Stimulated activated naive CD4-positive, alpha-beta T cell (primary cell): ENCODE results near the gene RAET1G.
"Not testable (repeated sequence)": the region's sequence is repeated elsewhere in the genome, so short reads cannot be mapped to it uniquely, and the experiment has no call there.

ENCODE experiments used
- DNase-seq, 6 experiments: peaks; one replicate each; lab custom pipeline; 2025; lab: John Stamatoyannopoulos, UW

RAET1G gene

DNA sequence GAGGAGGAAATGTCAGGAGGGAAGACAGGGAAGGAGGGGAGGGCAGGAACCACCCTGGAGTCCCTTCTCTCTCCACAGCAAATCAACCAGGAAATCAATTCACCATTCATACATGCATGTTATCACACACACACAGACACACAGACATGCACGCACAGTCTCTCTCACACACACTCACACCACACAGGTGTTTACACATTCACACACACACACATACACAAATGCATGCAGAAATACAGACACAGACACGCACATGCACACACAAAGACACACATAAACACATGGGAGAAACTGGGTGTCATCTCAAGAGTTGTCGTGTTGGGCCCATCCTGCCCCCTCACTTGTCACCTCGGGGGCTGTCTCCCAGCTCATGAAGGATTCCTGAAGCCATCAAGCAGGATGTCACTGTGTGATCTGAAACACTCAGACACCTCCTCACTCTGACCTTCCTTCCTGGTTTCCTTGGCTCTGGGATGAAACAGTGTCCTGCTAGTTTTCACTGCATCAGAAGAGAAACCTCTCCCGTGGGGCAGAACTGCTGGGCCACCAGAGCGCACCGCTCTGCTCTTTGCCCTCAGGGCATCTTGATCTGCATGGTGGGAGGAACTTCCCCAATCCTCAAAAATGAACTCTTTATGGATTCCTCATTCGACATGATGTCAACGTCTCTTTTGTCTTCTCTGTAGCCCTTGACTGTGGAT, 9.2 kb downstream of the RAET1G start:
- DNase-seq: no peak

DNA sequence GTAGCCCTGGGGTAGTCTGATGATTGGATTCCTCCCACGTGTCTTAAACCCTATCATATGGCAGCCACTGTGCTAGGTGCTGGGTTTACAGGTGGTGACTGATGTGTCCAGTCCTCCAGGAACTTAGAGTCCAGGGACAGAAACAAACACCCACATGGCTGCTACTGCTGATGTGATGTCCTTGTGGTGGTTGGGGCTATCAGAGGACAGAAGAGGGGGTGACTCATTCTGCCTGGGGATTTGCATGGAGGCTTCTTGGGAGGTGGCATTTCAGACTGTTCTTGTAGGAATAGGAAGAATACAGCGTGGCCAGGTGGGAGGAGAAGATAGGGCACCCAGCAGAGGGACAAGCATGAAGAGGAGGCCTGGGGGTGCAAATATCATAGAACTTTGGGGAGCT, 9.8 kb downstream of the RAET1G start:
- DNase-seq: no peak

DNA sequence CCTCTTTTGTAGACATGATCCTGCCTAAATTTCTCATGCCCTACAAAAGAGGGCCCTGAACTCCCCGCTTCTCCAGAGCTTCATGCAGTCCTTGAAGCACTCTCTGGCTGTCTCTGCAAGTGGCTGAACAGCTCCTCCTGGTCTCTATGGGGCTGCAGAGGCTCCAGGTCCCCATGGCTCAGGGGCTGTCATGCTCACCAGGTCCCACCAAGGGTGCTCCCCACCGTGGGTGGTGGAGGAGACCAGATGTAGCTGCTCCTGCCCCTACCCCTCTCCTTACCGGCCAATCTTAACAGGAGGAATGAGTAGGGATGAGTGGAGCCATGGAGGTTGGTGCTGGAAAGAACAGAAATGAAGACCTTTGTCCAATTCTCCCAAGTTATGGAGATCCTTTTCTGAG, 10.2 kb downstream of the RAET1G start:
- not testable (repeated sequence) for DNase-seq

DNA sequence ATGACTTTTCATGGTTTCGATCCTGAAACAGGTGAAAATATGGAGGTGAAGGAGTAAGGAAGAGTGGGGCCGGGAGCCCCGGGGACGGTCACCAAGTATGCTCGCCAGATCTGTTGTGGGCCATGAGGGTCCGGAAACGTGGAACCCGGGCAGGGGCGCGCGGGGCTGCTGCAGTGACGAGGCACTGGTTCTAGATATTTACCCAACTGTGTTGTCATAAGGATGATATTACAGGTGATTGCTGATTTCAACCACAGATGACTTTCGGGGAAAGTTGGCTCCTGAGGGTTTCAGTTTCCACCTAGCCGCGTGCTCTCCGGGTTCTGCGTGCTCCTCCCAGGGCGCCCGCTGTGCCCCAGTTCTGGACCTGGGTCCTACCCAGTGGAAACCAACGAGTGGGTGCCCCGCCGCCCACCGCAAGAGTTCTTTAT, 12.2 kb downstream of the RAET1G start:
- no peak for DNase-seq

DNA sequence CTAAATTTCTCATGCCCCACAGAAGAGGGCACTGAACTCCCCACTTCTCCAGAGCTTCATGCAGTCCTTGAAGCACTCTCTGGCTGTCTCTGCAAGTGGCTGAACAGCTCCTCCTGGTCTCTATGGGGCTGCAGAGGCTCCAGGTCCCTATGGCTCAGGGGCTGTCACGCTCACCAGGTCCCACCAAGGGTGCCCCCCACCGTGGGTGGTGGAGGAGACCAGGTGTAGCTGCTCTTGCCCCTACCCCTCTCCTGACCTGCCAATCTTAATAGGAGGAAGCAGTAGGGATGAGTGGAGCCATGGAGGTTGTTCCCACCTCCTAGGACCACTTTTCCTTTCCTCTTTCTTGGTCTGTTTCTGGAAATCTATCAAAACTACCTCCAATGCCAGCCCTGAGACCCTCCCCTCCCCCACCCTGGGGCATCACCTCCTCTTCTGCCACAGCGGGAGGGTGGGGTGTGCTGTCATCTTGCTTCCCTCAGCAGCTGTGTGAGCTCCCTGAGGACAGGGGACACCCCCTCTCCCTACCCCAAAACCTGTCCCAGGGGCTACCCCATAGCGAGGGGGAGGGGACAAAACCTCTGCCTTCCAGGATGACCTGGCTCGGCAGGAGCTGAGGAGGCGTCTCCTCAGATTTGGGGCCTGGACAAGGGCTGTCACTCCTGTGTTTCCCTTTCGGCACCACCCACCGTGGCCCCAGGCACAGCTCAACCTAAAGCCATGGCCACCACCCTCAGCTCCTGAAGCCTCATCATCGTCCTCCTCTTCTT, 13.0 kb downstream of the RAET1G start:
- DNase-seq: no peak

DNA sequence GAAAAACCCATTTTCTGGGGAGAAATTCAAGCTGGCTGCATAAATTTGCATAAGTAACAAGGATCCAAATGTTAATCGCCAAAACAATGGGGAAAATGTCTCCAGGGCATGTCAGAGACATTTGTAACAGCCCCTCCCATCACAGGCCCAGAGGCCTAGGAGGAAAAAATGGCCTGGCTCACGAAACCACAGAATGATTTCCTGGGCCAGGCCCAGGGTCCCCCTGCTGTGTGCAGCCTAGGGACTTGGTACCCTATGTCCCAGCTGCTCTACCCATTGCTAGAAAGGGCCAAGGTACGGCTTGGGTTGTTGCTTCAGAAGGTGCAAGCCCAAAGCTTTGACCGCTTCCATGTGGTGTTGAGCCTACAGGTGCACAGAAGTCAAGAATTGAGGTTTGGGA, 14.4 kb downstream of the RAET1G start:
- not testable (repeated sequence) for DNase-seq

DNA sequence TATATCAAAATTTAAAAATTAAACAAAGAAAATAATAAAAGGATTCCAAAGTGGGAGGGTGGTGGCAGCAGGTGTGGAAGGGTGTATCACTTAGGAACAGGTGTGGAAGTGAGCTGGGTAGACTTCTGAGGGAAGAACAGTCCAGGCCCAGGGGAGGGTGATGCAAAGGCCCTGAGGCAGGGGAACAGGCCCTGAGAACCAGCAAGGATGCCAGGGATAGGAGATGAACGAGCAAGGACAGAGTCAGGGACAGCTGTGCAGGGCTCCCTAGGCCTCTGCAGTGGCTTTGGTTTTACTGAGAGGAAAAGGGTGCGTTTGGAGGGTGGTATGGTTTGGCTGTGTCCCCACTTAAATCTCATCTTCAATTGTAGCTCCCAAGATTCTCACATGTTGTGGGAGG, 15.6 kb downstream of the RAET1G start:
- no peak for DNase-seq

DNA sequence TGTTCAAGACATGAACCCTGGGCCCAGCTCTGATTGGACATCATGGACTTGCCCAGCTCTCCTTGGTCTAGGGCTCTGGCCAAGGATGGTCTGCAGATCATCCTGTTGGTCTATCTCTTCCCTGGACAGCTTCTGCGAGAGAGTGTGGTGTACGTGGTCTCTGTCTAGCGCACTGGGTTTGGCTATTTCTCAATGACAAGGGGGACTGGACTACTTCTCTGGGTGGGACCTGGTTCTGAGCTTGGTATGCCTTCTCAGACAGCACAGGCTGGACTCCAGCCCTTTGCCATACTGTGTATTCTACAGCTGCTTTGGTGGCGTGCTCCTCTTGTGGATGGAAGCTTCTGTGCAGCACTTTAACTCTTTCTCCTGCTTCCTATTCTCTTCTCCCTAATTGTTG, 16.5 kb downstream of the RAET1G start:
- no peak for DNase-seq

DNA sequence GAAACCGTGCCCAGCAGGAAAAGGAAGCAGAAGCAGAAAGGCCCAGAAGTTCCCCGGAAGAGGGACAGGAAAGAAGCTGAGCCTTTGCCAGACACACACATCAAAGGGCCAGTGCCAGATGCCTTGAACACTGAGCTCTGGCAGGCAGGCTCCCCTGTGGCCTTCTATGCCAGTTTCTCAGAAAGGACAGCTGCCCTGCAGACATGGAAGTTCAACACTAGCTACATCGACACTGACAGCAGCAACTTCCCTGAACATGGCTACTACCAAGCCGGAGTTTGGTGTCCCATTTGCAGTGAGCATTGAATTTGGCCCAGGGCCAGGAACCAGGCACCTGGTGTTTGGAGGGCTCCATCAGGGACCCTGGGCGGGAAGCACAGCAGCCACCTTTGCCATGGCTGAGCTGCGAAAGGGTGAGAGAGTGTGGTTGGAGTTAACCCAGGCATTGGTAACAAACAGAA, 17.0 kb downstream of the RAET1G start:
- DNase-seq: no peak

DNA sequence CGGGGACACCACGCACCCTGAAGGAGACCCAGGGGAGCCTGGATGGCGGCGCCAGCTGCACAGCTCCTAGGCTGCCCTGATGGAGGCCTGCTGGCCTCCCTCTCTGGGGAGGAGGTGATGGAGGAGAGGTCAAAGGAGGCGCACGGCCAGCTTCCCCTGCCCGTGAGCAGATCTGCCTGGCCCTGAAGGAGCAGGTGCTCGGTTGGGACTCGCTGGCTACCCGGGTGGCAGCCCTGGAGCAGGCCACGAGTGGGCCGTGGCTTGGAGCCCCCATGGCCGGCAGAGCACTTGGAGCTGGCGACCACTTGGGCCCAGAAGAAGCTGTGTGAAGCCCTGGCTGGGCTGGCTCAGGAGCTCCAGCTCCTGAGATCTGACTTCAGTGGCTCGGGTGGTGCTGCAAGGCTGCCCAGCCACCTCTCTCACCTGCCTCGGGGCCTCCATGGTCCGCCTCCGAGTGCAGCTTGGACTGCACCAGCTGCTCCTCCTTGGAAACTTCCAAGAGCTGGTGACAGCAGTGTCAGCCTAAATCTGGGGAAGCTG, 17.5 kb downstream of the RAET1G start:
- no peak for DNase-seq

DNA sequence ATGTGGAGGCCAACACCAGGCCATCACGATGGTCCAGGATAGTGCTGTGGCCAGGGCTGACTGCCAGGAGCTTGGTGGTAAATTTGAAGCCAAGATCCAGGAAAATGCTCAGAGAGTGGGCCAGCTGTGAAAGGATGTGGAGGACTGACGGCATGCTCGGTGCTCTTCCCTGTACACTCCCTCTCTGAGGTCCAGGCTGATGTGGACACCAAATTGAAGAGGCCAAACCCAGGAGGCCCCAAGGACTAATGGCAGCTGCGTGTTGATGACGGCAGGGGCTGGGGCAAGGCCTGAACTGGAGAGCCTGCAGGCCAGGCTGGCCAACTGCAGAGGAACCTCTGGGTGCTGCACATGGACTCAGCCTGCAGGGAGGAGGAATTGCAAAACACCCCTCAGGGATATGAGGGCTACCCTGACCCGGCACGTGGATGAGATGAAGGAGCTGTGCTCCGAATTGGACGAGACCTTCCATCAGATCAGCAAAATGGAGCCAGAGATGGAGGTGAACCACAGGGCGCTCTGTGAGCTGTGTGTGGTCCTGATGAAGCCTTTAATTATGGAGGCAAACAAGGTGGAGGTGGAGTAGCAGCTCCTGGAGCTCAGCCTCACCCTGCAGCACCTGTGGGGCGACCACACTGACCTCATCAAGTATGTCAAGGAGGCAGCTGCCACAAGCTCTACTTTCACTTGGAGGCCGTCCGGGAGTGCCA, 18.1 kb downstream of the RAET1G start:
- no peak for DNase-seq

DNA sequence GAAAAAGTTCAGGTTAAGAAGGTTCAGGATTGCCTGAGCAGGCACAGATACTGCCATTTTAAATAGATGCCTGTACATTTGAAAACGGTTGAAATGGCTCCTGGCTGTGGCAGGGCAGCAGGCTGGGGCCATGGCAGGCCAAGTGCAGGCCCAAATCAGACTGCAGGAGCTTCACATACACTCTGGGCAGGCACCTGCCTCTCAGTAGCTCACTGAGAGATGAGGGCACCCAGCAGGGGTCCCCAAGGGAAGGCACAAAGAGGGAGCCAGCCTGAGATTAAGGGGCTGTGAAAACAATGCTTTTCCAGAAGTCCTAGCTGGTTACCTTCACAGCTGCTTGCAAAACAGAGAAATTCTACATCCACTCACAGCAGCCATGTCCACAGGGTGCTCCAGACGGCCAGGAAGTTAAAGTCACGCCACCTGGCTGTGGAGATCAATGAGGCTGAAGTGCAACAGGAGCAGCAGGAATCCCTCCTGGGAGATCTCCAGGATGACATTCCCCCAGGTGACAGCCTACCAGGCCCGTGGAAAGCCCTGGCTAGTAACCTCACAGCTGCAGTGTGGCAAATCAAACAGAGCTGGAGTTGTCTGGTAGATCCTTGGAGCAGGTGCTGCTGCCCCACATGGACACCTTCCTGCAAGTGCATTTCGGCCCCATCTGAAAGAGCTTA, 18.8 kb downstream of the RAET1G start:
- DNase-seq: no peak

DNA sequence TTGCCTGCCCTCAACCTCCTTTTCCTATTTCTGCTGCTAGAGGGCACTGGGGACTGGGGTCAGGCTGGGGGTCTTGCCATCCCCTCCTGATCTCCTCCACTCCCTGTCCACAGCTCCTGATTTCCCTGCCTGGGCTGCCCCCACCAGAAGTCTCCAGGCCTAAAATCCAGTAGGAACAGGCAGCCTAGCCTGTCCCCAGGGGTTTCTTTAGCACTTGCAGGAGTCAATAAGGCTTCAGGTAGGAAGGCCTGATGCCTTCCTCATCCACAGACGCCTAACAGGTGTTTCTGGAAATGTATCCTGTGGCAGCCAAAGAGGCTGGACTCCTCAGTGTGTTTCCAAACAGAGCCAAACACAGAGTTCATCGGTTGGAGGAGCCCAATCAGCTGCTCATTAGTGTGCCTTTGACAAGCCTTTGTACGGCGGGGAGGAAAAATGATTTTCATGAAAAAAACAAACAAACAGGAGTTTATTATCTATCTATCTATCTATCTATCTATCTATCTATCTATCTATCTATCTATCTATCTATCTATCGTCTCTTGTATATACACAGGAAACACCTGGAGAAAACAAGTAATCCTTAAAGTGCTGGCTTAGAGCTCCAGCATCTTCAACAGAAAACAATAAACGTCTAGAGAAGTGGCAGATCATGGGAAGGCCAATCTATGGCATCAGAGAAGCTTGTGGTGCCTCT, 21.3 kb downstream of the RAET1G start:
- no peak for DNase-seq

DNA sequence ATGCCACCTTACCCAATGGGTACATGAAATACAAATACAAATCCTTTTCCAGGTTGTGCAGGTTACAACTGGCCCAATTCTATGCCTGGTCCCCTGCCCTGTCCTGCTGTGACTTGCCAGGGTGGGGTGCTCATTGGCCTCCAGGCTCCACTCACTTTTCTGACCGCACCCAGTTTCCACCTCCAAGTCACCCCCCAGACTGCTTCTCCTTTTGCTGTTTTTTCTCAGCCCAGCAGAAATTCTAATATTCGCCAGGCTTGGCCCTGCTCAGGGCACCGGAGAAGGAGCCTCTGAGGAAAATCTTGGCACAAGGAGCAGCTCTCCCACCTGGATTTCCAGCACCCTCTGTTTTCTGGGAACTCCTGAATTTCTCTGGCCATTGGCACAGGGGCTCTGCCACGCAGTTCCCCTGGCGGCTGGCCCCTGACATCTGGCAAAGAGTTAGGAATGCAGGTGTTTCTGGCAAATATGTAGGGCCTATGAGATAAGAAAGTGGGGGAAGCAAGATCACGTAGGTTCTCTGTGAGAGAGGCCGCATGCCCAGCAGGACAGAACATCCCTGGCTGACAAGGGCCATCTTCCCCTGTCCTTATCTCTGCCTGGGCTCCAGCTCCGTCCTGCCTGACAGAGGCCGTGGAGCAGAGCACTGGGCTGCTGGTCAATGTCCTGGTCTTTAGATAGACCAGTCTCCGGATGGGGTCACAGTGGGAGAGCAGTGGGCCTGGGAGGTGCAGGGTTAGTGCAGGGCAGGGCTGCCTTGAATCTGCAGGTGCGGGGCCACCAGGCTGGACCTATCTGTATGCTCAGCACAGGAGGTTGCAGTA, 22.1 kb downstream of the RAET1G start:
- DNase-seq: no peak

DNA sequence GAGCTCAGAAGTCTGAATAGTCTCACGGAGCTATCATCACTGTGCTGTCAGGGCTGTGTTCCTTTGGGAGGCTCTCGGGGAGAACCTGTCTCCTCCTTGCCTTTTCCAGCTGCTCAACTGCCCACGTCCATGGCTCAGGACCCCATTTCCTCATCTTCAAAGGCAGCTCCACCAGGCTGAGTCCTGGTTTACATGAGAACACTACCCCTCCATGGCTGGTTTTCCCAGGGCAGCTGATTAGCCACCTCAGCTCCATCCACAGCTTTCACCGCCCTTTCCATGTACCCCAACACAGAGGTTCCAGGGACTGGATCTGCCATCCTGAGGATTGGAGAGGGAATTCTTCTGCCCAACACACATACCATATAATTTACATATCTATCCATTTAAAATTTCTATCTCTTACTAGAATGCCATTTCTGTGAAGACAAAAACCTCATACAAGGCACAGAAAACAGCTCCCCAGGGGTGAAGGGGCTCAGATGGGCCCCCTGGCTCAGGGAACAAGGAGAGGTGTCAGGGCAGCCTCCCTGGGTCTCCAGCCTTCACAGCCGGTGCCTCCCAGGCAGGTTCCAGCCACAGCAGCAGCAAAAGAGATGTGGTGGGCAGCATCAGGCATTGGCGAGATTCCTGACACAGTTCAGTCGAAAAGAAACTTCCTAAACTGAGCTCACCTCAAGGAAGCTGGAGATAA, 22.8 kb downstream of the RAET1G start:
- DNase-seq: no peak

DNA sequence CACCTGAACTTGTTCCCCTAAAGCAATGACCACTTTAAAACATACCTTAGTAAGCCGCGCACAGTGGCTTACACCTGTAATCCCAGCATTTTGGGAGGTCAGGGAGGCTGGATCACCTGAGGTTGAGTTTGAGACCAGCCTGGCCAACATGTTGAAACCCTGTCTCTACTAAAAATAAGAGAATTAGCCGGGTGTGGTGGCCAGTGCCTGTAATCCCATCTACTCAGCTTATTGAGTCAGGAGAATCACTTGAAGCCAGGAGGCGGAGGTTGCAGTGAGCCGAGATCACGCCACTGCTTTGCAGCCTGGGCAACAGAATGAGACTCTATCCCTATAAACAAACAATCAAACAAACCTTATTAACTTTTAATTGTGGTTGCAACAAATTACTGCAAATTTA, 23.4 kb downstream of the RAET1G start:
- DNase-seq: no peak

DNA sequence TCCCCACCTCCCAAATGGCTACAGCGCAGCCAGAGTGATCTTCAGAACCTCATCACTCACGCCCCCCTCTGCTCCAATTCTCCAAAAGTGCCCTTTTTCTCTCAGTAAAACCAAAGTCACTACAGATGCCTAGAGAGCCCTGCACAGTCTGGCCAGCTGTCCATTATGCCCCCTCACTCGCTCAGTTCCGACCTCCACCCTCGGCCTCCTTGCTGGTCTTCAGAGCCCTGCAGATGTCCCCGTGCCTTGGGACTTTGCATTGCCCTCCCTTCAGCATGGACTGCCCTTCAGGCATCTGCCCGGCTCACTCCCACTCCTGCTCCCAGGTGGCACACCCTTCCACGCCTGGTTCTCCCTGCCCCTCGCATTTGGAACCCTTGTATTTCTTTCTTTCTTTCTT, 24.0 kb downstream of the RAET1G start:
- DNase-seq: no peak

DNA sequence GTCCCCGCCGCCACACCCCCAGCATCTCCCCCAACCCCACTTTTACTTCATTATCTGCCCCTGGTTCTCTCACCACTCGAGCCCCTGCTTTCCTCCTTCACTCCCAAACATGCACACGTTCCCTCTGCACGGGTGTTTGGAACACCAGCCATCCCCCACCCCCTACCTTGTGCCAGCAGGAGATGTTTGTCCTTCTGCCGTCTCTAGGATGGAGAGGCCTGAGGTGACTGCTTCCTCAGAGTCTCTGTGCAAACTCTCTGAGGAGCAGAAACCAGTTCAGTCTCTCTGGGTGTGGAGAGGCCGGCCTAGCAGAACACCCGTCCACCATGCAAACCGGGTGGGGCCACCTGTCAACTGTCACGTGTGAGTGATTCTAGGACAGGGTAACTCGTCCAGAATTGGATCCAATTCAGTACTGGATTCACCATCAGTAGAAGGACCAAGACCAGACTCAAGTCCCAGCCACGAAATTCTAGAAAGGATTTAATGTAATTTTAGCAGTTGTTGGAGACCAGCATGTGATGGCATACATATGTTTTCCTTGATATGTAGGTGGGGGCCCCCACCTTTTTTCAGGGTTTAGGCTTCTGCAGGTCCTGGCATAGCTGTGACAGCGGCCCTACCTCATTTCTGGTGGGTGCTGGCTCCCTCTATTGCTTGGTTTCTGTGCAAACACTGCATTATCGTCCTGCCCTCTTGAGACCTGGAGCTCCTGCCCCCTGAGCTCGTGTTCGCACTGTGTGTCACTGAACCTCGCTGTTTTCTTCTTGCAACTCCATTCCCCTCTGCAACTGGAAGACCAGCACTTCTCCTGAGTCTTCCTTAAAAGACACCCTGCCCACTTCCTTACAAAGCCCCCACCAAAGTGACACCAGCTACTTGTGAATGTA, 24.8 kb downstream of the RAET1G start, which contains the start of gene RAET1E:
Gene RAET1E, minus strand, starts transcription at position 259 of the 890 bp plus-strand sequence. CDS start 7,212 bp downstream, outside the sequence.
- DNase-seq: no peak
